Activated CD4-positive, alpha-beta T cell treated with anti-CD3 and anti-CD28 coated beads, Interleukin-2, amount 10 ng/mL, durations not matched to agents 24 days and 14 days (primary cell): ENCODE measurements around the gene GCSAML. TPM values are rescaled to one million over a fixed set of nuclear protein-coding genes. Genes with fewer than 3 reads are reported as not detected.

Source experiments
- DNase-seq: peaks from one replicate; pipeline ENCODE4 v3.0.0; 2022
- H3K27ac Mint-ChIP-seq: one replicate; pipeline ENCODE4 v1.8.0; 2022; ENCODE audit warnings: mild to moderate bottlenecking, mixed read lengths
- H3K27me3 Mint-ChIP-seq: one replicate; pipeline ENCODE4 v1.8.0; 2022; ENCODE audit warnings: mixed read lengths
- H3K36me3 Mint-ChIP-seq: one replicate; pipeline ENCODE4 v1.8.0; 2022; ENCODE audit warnings: low read depth, mild to moderate bottlenecking, mixed read lengths
- H3K4me1 Mint-ChIP-seq: one replicate; pipeline ENCODE4 v1.8.0; 2021; ENCODE audit warnings: mixed read lengths
- H3K4me3 Mint-ChIP-seq: one replicate; pipeline ENCODE4 v1.8.0; 2022; ENCODE audit warnings: mild to moderate bottlenecking, moderate library complexity, mixed read lengths
- H3K9me3 Mint-ChIP-seq: one replicate; pipeline ENCODE4 v1.8.0; 2021; ENCODE audit warnings: mixed read lengths
- intact Hi-C: fragments of 100-400 bp; cut with micrococcal nuclease; formaldehyde crosslinking; loops from one replicate; pipeline ENCODE4 v1.15.1; 2023
- total RNA-seq: library from RNA; stranded (reverse); gene quantifications from 2 replicates; pipeline ENCODE4 v1.2.3, GENCODE V29; 2022

GCSAML gene
- total RNA-seq, 1 donor from 2014 or later = 0.14 TPM

DNA sequence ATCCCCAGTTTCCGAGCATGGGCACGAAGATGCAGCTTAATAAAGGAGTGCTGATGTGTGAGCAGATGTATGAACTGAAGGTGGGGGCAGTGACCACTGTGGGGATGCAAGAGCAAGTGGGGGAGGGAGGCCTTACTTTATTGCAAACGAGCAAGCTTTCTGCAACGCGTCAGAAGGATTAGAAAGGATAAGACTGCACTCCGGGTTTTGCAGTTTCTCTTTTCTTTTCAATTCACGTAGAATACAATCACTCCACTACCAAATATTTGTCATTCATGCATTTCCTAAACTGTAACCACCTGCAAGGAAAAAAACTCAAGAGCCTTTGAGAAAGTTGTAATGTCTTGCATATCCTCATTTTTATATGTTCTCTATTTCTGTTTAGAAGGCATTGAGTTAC is 8.4 kb upstream of the GCSAML start:
- intact Hi-C loops = no loop called here

DNA sequence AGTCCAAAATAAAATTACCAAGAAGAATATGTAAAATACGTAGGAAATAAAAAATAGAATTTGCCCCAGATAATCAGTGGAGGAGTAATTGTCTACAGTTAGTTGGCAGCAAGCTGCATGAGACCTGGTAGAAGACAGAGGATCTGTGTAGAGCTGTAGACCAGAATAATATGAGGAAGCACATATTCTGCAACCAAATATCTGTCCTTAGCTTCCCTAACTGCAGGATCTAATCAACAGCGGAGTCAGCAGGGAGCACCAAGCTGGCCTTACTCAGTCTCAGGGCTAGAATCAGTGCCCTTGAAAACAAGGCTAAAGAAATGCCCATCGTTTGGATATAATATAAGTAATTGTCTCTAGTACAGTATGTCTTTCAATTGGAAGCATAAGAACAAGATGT is 6.1 kb upstream of the GCSAML start:
- H3K4me3 Mint-ChIP-seq = no peak overlapping the region
- peaks cover 4% of the 10 kb centered on the region for H3K9me3 Mint-ChIP-seq
- H3K36me3 Mint-ChIP-seq = no peaks in the 10 kb centered on the region
- no peak overlapping the region for H3K27ac Mint-ChIP-seq
- peaks cover 3% of the 10 kb centered on the region for H3K27me3 Mint-ChIP-seq
- DNase-seq = no peak
- peaks cover 3% of the 10 kb centered on the region for H3K4me1 Mint-ChIP-seq
- intact Hi-C loops = no loop called here

More for the DNA sequence above, 8.4 kb upstream of the GCSAML start:
- H3K9me3 Mint-ChIP-seq = peaks cover 4% of the 10 kb centered on the region
- H3K36me3 Mint-ChIP-seq = no peaks in the 10 kb centered on the region
- H3K4me1 Mint-ChIP-seq = peaks cover 3% of the 10 kb centered on the region
- H3K4me3 Mint-ChIP-seq = no peak overlapping the region
- no peaks in the 10 kb centered on the region for H3K27me3 Mint-ChIP-seq
- no peak for DNase-seq
- H3K27ac Mint-ChIP-seq = no peak overlapping the region

DNA sequence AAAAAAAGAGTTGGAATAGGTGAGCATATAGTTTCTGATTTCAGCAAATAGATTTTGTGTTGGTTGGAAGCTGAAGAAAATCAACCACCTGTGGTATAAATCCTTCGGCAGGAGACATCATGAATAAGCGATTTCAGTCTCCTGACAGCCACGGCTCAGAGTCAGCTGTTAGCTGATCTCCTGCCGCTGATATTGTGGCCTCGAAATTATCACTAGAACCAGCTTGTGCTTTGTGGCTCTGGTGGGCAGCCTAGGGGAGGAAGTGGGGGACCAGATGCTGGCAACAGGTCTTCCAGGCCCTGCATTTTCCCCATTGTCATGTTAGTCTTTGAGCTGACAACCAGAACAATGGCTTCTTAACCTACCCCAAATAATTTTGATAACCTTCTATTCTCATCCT is 842 bp upstream of the GCSAML start:
- H3K4me1 Mint-ChIP-seq = peaks cover 8% of the 10 kb centered on the region
- H3K27me3 Mint-ChIP-seq = peaks cover 14% of the 10 kb centered on the region
- intact Hi-C loops = no loop called here
- peaks cover 11% of the 10 kb centered on the region for H3K9me3 Mint-ChIP-seq
- no peak overlapping the region for H3K4me3 Mint-ChIP-seq
- H3K27ac Mint-ChIP-seq = no peak overlapping the region
- no peaks in the 10 kb centered on the region for H3K36me3 Mint-ChIP-seq
- DNase-seq = peak; percentile 36

DNA sequence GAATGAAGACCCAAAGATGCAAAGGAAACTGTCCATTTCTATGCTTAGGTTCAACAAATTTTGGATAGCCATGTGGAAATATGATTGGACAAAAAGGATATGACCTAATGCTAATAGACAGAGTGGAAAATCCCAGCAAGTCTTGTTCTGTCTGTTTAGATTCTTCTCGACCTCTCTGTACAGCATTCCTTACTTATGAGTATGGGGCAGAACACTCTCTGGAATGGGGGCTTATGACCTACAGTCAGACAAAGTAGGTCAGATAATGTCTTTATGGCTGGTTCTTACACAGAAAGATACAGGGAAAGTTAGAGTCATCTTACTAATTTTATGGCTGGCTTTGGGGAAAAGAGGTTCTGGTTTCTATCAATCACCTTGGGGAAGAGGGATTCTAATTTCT is 2.8 kb downstream of the GCSAML start:
- Mint-ChIP-seq H3K4me1 (peaks cover 8% of the 10 kb centered on the region), H3K36me3 (no peaks in the 10 kb centered on the region), H3K27ac (no peak overlapping the region), H3K9me3 (peaks cover 11% of the 10 kb centered on the region), H3K4me3 (no peak overlapping the region), H3K27me3 (peaks cover 11% of the 10 kb centered on the region)
- DNase-seq = no peak
- intact Hi-C loops = no loop called here

DNA sequence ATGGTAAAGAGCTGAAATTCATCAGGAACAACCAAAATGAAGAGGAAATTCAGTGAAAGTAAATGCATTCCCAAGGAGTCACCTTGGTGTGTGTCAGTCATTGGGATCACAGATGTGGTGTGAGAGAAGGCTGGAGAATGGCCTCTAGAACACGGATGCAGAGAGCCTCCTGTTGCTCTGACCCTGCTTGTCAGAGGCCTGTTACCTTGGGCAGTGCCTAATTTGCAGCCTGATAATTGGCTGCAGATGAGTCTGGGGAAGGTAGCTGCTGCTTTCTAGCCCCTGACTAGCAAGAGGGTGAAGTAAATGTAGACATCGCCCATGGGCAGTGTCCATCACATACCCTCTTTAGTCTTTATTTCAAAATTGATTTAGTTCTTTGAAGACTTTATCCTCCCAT is 3.3 kb downstream of the GCSAML start:
- Mint-ChIP-seq H3K36me3 (no peaks in the 10 kb centered on the region), H3K27me3 (peaks cover 11% of the 10 kb centered on the region), H3K4me1 (peaks cover 8% of the 10 kb centered on the region), H3K27ac (no peak overlapping the region), H3K4me3 (no peak overlapping the region), H3K9me3 (peaks cover 11% of the 10 kb centered on the region)
- DNase-seq = no peak
- intact Hi-C loops = no loop called here

DNA sequence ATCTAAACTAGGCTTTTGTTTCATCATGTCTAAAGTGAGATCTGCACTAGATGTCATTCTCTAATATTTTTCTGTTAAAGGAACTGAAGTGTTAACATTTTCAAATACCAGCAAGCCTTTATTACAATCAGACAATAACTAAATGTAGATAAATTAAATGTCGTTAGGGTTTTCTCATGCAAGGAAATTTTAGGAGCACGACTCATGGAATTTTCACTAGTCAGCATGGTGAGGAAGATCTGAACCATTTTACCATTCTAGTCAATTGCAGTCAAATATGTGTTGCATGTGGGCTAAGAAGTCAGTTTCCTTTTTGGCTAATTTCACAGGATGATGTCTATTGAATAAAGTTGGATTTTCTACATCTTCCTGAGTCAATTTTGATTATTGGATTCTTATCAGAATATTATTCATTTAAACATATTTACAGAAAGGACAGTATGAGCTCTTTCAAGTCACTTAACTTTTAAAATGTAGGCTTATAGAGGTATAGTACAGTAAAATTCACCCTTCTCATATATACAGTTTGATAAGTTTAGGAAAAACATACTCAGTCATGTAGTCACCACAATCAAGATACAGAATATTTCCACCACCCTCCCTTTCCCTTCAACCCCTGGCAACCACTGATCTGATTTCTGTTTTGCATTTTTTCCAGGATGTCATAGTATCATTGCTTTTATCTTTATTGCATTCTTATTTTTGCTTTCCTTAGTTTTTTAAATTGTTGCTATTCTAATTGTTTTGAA is 9.2 kb downstream of the GCSAML start:
- DNase-seq = no peak

DNA sequence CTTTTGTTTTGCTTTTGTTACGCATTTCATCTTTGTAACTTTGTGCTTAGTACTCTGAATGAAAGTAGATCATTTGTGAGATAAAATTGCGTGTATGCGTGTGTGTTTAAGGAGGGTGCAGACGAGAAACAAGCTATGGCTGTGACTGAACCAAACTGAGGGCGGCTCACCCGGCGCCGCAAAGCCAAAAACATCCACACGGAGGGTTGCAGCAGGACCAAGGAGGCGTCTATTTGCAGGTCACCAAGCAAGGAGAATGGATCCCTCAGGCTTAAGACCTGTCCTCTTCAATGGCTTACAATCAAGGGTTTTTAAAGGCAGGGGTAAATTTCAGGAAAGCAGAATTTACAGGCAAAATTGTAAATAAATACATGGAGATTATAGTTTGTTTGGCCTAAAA is 12.8 kb downstream of the GCSAML start:
- intact Hi-C loops = no loop called here
- H3K4me1 Mint-ChIP-seq = no peaks in the 10 kb centered on the region

More for the DNA sequence above, 9.2 kb downstream of the GCSAML start:
- no peak overlapping the region for H3K4me3 Mint-ChIP-seq
- H3K27me3 Mint-ChIP-seq = no peaks in the 10 kb centered on the region
- H3K27ac Mint-ChIP-seq = no peak overlapping the region
- intact Hi-C loops = no loop called here
- no peaks in the 10 kb centered on the region for H3K9me3 Mint-ChIP-seq
- no peaks in the 10 kb centered on the region for H3K36me3 Mint-ChIP-seq
- no peaks in the 10 kb centered on the region for H3K4me1 Mint-ChIP-seq

DNA sequence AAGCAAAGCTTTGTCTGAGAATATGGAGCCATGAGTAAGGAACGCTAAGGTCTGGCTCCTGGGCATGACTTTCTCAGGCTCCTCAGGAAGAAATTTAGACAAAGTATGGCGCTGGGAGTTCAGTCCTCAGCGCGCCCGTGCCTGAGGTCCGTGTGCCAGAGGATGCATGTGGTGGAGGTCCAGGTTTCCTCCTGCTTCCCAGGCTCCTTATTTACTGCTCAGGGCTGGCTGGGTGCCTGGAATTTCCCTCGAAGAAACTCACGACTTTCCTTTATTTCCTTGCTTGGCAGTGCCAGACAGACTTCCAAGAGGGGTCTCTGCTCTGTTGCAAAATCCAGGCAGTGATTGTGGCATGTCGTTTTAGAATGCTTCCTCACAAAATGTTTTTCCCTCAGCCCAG is 13.3 kb downstream of the GCSAML start:
- Mint-ChIP-seq H3K27ac (no peak overlapping the region), H3K36me3 (no peaks in the 10 kb centered on the region), H3K4me1 (no peaks in the 10 kb centered on the region), H3K27me3 (no peaks in the 10 kb centered on the region), H3K4me3 (no peak overlapping the region), H3K9me3 (no peaks in the 10 kb centered on the region)
- DNase-seq = no peak
- intact Hi-C loops = no loop called here

More for the DNA sequence above, 12.8 kb downstream of the GCSAML start:
- no peak overlapping the region for H3K27ac Mint-ChIP-seq
- H3K27me3 Mint-ChIP-seq = no peaks in the 10 kb centered on the region
- no peak for DNase-seq
- H3K36me3 Mint-ChIP-seq = no peaks in the 10 kb centered on the region
- H3K9me3 Mint-ChIP-seq = no peaks in the 10 kb centered on the region
- no peak overlapping the region for H3K4me3 Mint-ChIP-seq

DNA sequence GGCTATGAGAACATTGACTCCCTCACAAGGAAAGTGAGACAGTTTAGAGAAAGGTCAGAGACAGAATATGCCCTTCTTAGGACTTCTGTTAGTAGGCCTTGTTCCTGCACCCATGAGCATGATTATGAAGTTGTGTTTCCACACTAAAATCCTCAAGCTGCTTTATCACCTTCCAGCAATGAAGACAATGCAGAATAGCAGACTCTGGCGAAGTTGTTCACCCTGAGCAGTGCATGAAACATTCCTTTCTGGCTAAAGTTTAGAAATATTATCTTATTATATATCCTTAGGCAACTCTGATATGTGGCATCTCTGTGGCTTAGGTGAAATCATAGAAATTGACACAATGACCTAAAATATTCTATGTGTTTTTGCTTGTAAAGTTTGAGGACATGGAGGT is 25.3 kb downstream of the GCSAML start:
- no peaks in the 10 kb centered on the region for H3K4me1 Mint-ChIP-seq
- intact Hi-C loops = no loop called here
- no peaks in the 10 kb centered on the region for H3K36me3 Mint-ChIP-seq
- H3K27ac Mint-ChIP-seq = no peak overlapping the region
- no peaks in the 10 kb centered on the region for H3K27me3 Mint-ChIP-seq
- DNase-seq = no peak
- H3K9me3 Mint-ChIP-seq = peaks cover 13% of the 10 kb centered on the region
- H3K4me3 Mint-ChIP-seq = no peak overlapping the region

DNA sequence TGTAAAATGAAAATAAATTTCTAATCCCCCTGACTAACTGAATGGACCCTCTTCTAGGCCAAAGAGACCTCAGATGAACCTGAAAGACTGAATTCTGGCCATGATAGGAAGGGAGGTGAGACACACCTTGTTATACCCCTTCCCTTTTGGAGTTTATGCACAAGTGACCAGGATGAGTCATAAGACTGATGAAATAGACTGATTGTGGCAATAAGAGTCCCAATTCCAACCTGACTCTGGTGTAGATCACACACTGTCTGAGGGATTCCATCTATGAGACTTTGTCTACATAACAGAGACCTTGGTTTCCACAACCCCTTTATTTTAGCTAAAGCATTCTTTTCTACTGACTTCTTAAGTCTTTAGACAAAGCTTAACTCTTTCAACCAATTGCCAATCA is 25.7 kb downstream of the GCSAML start:
- Mint-ChIP-seq H3K4me3 (no peak overlapping the region), H3K36me3 (no peaks in the 10 kb centered on the region), H3K4me1 (no peaks in the 10 kb centered on the region), H3K9me3 (peaks cover 10% of the 10 kb centered on the region), H3K27me3 (no peaks in the 10 kb centered on the region), H3K27ac (no peak overlapping the region)
- no peak for DNase-seq
- intact Hi-C loops = no loop called here

DNA sequence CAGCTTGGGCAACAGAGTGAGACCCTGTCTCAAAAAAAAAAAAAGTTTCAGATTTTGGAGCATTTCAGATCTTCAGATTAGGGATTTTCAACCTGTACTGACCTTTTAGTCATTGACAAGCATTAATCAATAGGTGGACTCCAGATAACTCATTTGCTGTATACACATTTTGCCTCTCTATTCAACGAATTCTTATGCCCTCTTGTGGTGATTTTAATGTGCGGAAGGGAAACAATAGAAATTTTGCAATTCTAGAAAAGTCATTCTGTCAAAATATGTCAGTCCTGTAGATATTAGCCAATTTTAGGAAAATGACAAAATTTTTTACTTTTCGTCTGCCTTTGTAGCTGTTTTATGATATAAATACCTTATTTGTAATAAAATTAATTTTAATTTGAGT is 27.6 kb downstream of the GCSAML start:
- no peaks in the 10 kb centered on the region for H3K36me3 Mint-ChIP-seq
- no peaks in the 10 kb centered on the region for H3K9me3 Mint-ChIP-seq
- no peak overlapping the region for H3K4me3 Mint-ChIP-seq
- no peaks in the 10 kb centered on the region for H3K27me3 Mint-ChIP-seq
- intact Hi-C loops = loop anchor here (1.0 kb wide), 2 partner anchors 186 to 204 kb away; no protein-coding TSS in a partner anchor
- H3K27ac Mint-ChIP-seq = no peak overlapping the region
- no peak for DNase-seq
- H3K4me1 Mint-ChIP-seq = no peaks in the 10 kb centered on the region

DNA sequence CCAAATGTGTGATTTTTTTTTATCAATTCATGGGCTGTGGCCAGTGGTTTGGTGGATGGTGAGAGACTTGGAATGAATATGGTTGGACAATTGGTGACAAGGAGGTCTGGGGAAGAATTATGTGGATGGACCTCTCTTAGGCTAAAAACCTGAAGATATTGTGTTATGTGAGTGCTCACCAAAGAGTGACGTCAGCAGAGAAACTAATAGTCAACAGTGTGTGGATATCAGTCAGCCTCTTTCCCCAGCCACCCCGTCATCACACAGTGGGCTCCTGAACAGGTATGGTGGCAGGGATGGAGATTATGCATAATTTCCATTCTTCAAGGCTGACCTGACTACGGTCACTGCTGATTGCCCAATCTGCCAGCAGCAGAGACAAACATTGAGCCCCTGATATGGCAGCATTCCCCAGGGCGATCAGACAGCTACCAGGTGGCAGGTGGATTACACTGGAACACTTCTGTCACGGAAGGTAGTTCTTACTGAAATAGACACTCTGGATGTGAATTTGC is 30.1 kb downstream of the GCSAML start:
- intact Hi-C loops = no loop called here
- no peaks in the 10 kb centered on the region for H3K4me1 Mint-ChIP-seq
- no peak overlapping the region for H3K4me3 Mint-ChIP-seq
- no peaks in the 10 kb centered on the region for H3K9me3 Mint-ChIP-seq
- no peak overlapping the region for H3K27ac Mint-ChIP-seq
- H3K27me3 Mint-ChIP-seq = no peaks in the 10 kb centered on the region
- DNase-seq = no peak
- H3K36me3 Mint-ChIP-seq = no peaks in the 10 kb centered on the region

DNA sequence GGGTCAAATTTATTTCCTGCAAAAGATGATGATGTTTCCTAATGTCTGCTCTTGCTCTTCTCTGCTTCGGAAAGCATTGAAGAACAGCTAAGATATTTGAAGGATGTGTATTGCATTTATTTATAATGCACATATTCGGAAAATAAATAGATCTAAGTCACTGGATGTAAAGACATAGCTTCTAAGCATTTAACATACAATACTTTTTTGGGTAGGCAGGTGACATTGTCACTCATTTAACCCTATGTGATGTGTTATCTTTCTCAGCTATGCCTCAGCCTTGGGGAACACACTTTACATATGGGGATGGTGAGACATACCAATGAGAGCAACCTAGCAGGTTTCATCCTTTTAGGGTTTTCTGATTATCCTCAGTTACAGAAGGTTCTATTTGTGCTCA is 39.1 kb downstream of the GCSAML start, which contains the start of gene OR2G2:
OR2G2 (plus strand) TSS at position 301 of the 400 bp plus-strand sequence; CDS start at position 301, 0 bp downstream.
- H3K27me3 Mint-ChIP-seq = no peaks in the 10 kb centered on the region
- H3K36me3 Mint-ChIP-seq = no peaks in the 10 kb centered on the region
- H3K4me1 Mint-ChIP-seq = no peaks in the 10 kb centered on the region
- no peak for DNase-seq
- no peak within 1 kb of the TSS for H3K4me3 Mint-ChIP-seq
- H3K9me3 Mint-ChIP-seq = no peaks in the 10 kb centered on the region
- intact Hi-C loops = no loop called here
- no peak within 1 kb of the TSS for H3K27ac Mint-ChIP-seq

DNA sequence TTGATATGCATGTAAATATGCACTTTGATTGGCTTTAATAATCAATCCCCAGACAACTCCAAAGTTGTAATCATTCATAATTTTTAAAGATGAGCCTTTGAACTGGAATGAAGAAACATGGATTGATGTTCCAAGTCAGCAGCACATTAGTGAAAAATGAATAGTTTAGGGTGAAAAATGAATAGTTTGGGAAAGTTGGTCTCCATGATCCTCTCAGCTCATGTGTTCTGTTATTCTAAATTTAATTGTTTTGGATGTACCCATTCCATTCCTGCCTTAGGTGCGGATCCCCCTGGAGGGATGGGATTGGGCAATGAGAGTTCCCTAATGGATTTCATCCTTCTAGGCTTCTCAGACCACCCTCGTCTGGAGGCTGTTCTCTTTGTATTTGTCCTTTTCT is 56.4 kb downstream of the GCSAML start, which contains the start of gene OR2G3:
OR2G3 (plus strand) TSS at position 301 of the 400 bp plus-strand sequence; CDS start at position 301, 0 bp downstream.
- H3K9me3 Mint-ChIP-seq = no peaks in the 10 kb centered on the region
- no peak within 1 kb of the TSS for H3K4me3 Mint-ChIP-seq
- no peak for DNase-seq
- H3K27ac Mint-ChIP-seq = no peak within 1 kb of the TSS
- H3K4me1 Mint-ChIP-seq = no peaks in the 10 kb centered on the region
- intact Hi-C loops = no loop called here
- H3K27me3 Mint-ChIP-seq = no peaks in the 10 kb centered on the region
- no peaks in the 10 kb centered on the region for H3K36me3 Mint-ChIP-seq
